Skeletal muscle satellite cell (primary cell): ENCODE measurements around the gene MVB12B.

Experiments used
- H3K27me3 ChIP-seq: 2 replicates; pipeline ENCODE4 v1.7.0; 2013; ENCODE audit warnings: low read length; ENCODE audit not compliant: control insufficient read depth, insufficient read depth
- H3K36me3 ChIP-seq: 2 replicates; pipeline ENCODE4 v1.7.0; 2013; ENCODE audit warnings: mild to moderate bottlenecking, control low read depth, low read length; ENCODE audit not compliant: insufficient read depth
- H3K4me1 ChIP-seq: 2 replicates; pipeline ENCODE4 v1.7.0; 2013; ENCODE audit warnings: low read length; ENCODE audit not compliant: control insufficient read depth, insufficient read depth
- H3K4me2 ChIP-seq: 2 replicates; pipeline ENCODE4 v1.7.0; 2013; ENCODE audit warnings: mild to moderate bottlenecking, low read length
- H3K4me3 ChIP-seq: 2 replicates; pipeline ENCODE4 v1.7.0; 2013; ENCODE audit warnings: low read length
- H3K9ac ChIP-seq: 2 replicates; pipeline ENCODE4 v1.7.0; 2013; ENCODE audit warnings: mild to moderate bottlenecking, low read depth, low read length, moderate library complexity
- H3K9me3 ChIP-seq: replicated peaks from 2 replicates; pipeline ENCODE4 v1.7.0; 2013; ENCODE audit warnings: mild to moderate bottlenecking, control low read depth, low read length

MVB12B gene

GRCh38 chr9:126295516-126295915 is 31.1 kb upstream of the MVB12B start:
- Histone ChIP-seq H3K9me3 (no peaks in the 10 kb centered on the region), H3K9ac (no peak overlapping the region), H3K4me3 (no peak overlapping the region), H3K4me1 (no peaks in the 10 kb centered on the region), H3K27me3 (peaks cover 53% of the 10 kb centered on the region), H3K36me3 (no peaks in the 10 kb centered on the region), H3K4me2 (no peak overlapping the region)

- no peaks in the 10 kb centered on the region for H3K9me3 ChIP-seq
- peaks cover 52% of the 10 kb centered on the region for H3K27me3 ChIP-seq
- no peaks in the 10 kb centered on the region for H3K4me1 ChIP-seq
- no peak overlapping the region for H3K4me3 ChIP-seq
- no peaks in the 10 kb centered on the region for H3K36me3 ChIP-seq
- H3K4me2 ChIP-seq, result no peak overlapping the region
- H3K9ac ChIP-seq, result no peak overlapping the region
These were observed 30.6 kb upstream of the MVB12B start for GRCh38 chr9:126295936-126296600.

- H3K4me3 ChIP-seq, result no peak overlapping the region
- H3K27me3 ChIP-seq, result peaks cover 50% of the 10 kb centered on the region
- H3K9me3 ChIP-seq, result no peaks in the 10 kb centered on the region
- no peak overlapping the region for H3K9ac ChIP-seq
- H3K4me1 ChIP-seq, result no peaks in the 10 kb centered on the region
- no peaks in the 10 kb centered on the region for H3K36me3 ChIP-seq
- no peak overlapping the region for H3K4me2 ChIP-seq
These were observed 29.9 kb upstream of the MVB12B start for GRCh38 chr9:126296687-126297086.

GRCh38 chr9:126297661-126298060 is 29.0 kb upstream of the MVB12B start:
- Histone ChIP-seq H3K9ac (no peak overlapping the region), H3K9me3 (no peaks in the 10 kb centered on the region), H3K4me2 (no peak overlapping the region), H3K27me3 (peaks cover 41% of the 10 kb centered on the region), H3K4me3 (no peak overlapping the region), H3K4me1 (no peaks in the 10 kb centered on the region), H3K36me3 (no peaks in the 10 kb centered on the region)

- H3K36me3 ChIP-seq, result no peaks in the 10 kb centered on the region
- H3K9me3 ChIP-seq, result no peaks in the 10 kb centered on the region
- no peak overlapping the region for H3K4me3 ChIP-seq
- peaks cover 39% of the 10 kb centered on the region for H3K27me3 ChIP-seq
- no peaks in the 10 kb centered on the region for H3K4me1 ChIP-seq
- peak overlapping the region; percentile 12 for H3K4me2 ChIP-seq
- H3K9ac ChIP-seq, result no peak overlapping the region
These were observed 28.4 kb upstream of the MVB12B start for GRCh38 chr9:126298063-126298801.

- H3K4me2 ChIP-seq, result no peak overlapping the region
- no peaks in the 10 kb centered on the region for H3K4me1 ChIP-seq
- peaks cover 53% of the 10 kb centered on the region for H3K27me3 ChIP-seq
- H3K9ac ChIP-seq, result no peak overlapping the region
- no peaks in the 10 kb centered on the region for H3K36me3 ChIP-seq
- H3K4me3 ChIP-seq, result no peak overlapping the region
- H3K9me3 ChIP-seq, result no peaks in the 10 kb centered on the region
These were observed 26.8 kb upstream of the MVB12B start for GRCh38 chr9:126299706-126300276.

GRCh38 chr9:126301196-126301595 is 25.4 kb upstream of the MVB12B start:
- H3K36me3 ChIP-seq, result no peaks in the 10 kb centered on the region
- no peaks in the 10 kb centered on the region for H3K4me1 ChIP-seq

GRCh38 chr9:126301985-126302603 is 24.5 kb upstream of the MVB12B start:
- Histone ChIP-seq H3K4me3 (no peak overlapping the region), H3K27me3 (peaks cover 60% of the 10 kb centered on the region), H3K9ac (no peak overlapping the region), H3K4me1 (no peaks in the 10 kb centered on the region), H3K4me2 (no peak overlapping the region), H3K9me3 (no peaks in the 10 kb centered on the region), H3K36me3 (no peaks in the 10 kb centered on the region)

More at GRCh38 chr9:126301196-126301595, 25.4 kb upstream of the MVB12B start:
- H3K9ac ChIP-seq, result no peak overlapping the region
- H3K4me3 ChIP-seq, result no peak overlapping the region
- H3K9me3 ChIP-seq, result no peaks in the 10 kb centered on the region
- H3K4me2 ChIP-seq, result no peak overlapping the region
- peaks cover 55% of the 10 kb centered on the region for H3K27me3 ChIP-seq

GRCh38 chr9:126302730-126303129 is 23.9 kb upstream of the MVB12B start:
- no peaks in the 10 kb centered on the region for H3K36me3 ChIP-seq
- no peak overlapping the region for H3K4me3 ChIP-seq
- no peaks in the 10 kb centered on the region for H3K4me1 ChIP-seq
- peaks cover 59% of the 10 kb centered on the region for H3K27me3 ChIP-seq
- no peaks in the 10 kb centered on the region for H3K9me3 ChIP-seq
- H3K9ac ChIP-seq, result no peak overlapping the region
- H3K4me2 ChIP-seq, result no peak overlapping the region

- peaks cover 57% of the 10 kb centered on the region for H3K27me3 ChIP-seq
- H3K4me2 ChIP-seq, result no peak overlapping the region
- no peak overlapping the region for H3K9ac ChIP-seq
- no peaks in the 10 kb centered on the region for H3K9me3 ChIP-seq
- H3K36me3 ChIP-seq, result no peaks in the 10 kb centered on the region
- H3K4me1 ChIP-seq, result no peaks in the 10 kb centered on the region
- no peak overlapping the region for H3K4me3 ChIP-seq
These were observed 23.1 kb upstream of the MVB12B start for GRCh38 chr9:126303488-126303887.

- Histone ChIP-seq H3K9ac (no peak overlapping the region), H3K4me2 (no peak overlapping the region), H3K4me3 (no peak overlapping the region), H3K4me1 (no peaks in the 10 kb centered on the region), H3K27me3 (peaks cover 56% of the 10 kb centered on the region), H3K36me3 (no peaks in the 10 kb centered on the region), H3K9me3 (no peaks in the 10 kb centered on the region)
These were observed 22.2 kb upstream of the MVB12B start for GRCh38 chr9:126304207-126304970.
